Subcutaneous abdominal adipose tissue (tissue), 5 donors: ENCODE results near the gene ZNF217.
A peak's percentile ranks its signal among the peaks of the same experiment; 100 is the strongest.

Experiments
- H3K27ac ChIP-seq: one replicate; pipeline ENCODE4 v1.7.0; 2013; ENCODE audit warnings: low read depth, mild to moderate bottlenecking, inconsistent platforms, low read length, moderate library complexity
- H3K27me3 ChIP-seq, 5 donors: one replicate each; pipeline ENCODE4 v1.7.0; 2013; ENCODE audit warnings: low read length in 5 of 5, inconsistent platforms in 1 of 5; ENCODE audit not compliant: control insufficient read depth in 5 of 5, insufficient read depth in 4 of 5
- H3K36me3 ChIP-seq, 5 donors: one replicate each; pipeline ENCODE4 v1.7.0; 2013; ENCODE audit warnings: low read length in 5 of 5; ENCODE audit not compliant: control insufficient read depth in 5 of 5, insufficient read depth in 5 of 5
- H3K4me1 ChIP-seq, 5 donors: one replicate each; pipeline ENCODE4 v1.7.0; 2013; ENCODE audit warnings: low read length in 5 of 5, mild to moderate bottlenecking in 3 of 5, moderate library complexity in 1 of 5; ENCODE audit not compliant: control insufficient read depth in 5 of 5, insufficient read depth in 5 of 5
- H3K4me3 ChIP-seq, 5 donors: one replicate each; pipeline ENCODE4 v1.7.0; 2013; ENCODE audit warnings: low read length in 5 of 5, low read depth in 1 of 5
- H3K9ac ChIP-seq, 5 donors: one replicate each; pipeline ENCODE4 v1.7.0; 2013; ENCODE audit warnings: low read length in 5 of 5, mild to moderate bottlenecking in 4 of 5, moderate library complexity in 3 of 5
- H3K9me3 ChIP-seq, 5 donors: one replicate each; pipeline ENCODE4 v1.7.0; 2013; ENCODE audit warnings: low read length in 5 of 5; ENCODE audit not compliant: control insufficient read depth in 5 of 5
- donor health status: healthy.
- donor health status: healthy.
- donor health status: healthy.
- donor health status: healthy.
- donor health status: healthy.

ZNF217 gene

DNA sequence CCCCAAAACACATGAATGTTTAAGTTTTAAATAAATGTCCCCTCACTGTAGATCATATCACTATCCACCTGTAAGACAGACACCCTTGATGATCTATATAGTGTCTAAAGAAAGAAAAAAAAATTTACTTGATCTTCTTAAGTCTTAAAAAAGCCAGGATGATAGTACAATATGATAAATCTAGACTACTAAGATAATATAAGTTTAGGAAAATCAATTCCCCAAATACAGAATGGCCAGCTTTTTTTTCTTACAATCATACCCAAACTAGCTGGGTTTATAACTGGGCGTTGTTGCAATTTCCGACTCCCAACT, 14.4 kb downstream of the ZNF217 start:
- Histone ChIP-seq H3K4me1 (peaks cover 5 to 50% (median 43%) of the 10 kb centered on the region in 5 donors), H3K27me3 (no peaks in the 10 kb centered on the region), H3K36me3 (peaks cover 11 to 63% (median 54%) of the 10 kb centered on the region in 5 donors), H3K9ac (peak overlapping the region; percentile 22 to 85 (median 62)), H3K4me3 (peak overlapping the region; percentile 23 to 53 (median 38)), H3K27ac (peak overlapping the region; percentile 90), H3K9me3 (no peaks in the 10 kb centered on the region)

DNA sequence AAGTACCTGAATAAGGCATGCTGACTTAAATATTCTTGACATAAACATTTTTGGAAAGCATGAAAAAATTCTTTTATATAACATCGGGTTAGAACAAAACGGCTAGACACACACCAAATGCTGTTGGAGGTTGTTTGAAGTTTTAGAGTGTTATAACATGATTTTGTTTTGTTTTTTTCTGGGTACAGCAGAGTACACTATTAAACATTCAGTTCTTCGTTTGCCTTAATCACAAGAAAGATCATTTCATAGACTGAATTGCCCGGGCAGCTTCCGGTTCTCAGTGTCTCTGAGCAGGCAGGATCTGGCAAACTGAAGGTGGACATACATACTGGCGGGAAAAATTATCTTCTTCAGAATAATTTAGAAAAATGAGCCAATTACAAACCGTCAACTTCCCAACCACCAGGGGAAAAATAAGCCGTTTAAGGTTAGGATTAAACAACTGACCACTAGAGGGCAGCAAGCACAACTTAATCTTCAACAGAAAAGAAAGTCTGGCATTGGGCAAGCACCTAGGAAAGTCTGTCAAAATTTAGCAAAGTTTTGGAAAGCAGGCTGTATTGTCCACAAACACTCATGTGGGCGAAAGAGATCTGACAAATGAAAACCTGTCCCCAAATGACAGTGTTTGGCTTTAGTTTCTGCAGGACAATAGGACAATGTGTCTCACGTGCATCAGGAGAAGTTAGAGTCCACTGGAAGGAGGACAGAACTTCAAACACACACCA, 15.0 kb downstream of the ZNF217 start:
- H3K36me3 ChIP-seq: peaks cover 11 to 68% (median 57%) of the 10 kb centered on the region in 5 donors
- H3K27me3 ChIP-seq: no peaks in the 10 kb centered on the region
- peak overlapping the region; percentile 23 to 53 (median 38) for H3K4me3 ChIP-seq
- peak overlapping the region; percentile 22 to 85 (median 62) for H3K9ac ChIP-seq
- H3K4me1 ChIP-seq: peaks cover 5 to 50% (median 43%) of the 10 kb centered on the region in 5 donors
- H3K27ac ChIP-seq: peak overlapping the region; percentile 90
- no peaks in the 10 kb centered on the region for H3K9me3 ChIP-seq

DNA sequence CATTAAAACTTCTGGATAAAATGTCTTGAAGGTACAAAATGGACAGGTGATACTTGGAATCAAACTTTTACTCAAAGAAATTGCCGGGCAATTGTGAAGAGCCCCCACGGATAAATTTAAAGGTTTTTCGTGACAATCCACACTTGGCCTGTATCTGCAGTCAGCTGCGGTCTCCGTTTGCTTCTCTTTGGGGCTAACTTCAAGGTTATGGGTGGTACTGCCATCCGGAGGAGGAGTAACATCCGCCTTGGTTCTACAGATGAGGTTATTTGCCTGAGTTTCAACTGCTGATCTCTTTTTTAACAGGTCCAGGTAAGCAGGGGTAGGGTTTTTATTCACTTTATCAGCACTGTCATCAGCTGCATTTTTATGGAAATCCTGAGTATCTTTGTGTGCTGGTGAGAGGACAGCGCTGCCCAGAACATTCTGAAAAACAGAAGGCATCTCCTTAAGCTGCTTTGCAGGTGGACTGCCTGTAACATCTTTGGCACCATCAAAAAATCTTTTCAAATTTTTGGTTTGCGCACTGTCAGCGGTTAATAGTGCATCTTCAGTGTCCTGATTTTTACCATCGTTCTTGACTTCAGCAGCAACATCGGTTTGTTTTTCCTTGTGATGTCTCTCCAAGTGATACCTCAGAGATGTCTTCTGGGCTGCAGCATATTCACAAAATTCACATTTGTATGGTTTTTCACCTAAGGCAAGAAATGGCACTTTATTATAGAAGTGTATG, 16.9 kb downstream of the ZNF217 start:
- Histone ChIP-seq H3K27me3 (no peaks in the 10 kb centered on the region), H3K9me3 (no peaks in the 10 kb centered on the region), H3K27ac (no peak overlapping the region), H3K36me3 (peaks cover 7 to 67% (median 59%) of the 10 kb centered on the region in 5 donors), H3K4me3 (no peak overlapping the region), H3K9ac (no peak overlapping the region), H3K4me1 (peaks cover 5 to 35% (median 32%) of the 10 kb centered on the region in 5 donors)

DNA sequence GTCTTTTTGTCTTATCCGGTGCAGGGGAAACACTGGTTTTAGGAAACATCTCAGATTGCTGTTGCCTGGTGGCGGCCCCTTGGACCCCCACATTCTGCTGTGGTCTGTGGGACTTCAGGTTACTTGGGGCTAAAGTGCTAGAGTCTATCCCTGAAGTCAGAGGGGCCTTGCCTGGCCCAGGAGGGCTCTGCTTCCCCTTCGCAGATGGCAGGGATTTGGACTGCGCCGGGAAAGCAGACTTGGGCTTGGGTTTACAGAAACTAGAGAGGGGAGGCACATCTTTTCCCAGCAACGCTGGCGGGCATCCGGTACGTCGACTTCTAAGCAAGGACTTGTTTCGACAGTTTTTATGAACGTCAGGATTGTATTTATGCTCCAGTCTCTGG, 17.5 kb downstream of the ZNF217 start:
- H3K36me3 ChIP-seq: peaks cover 7 to 67% (median 54%) of the 10 kb centered on the region in 5 donors
- no peaks in the 10 kb centered on the region for H3K9me3 ChIP-seq
- no peak overlapping the region for H3K9ac ChIP-seq
- peaks cover 4 to 30% (median 26%) of the 10 kb centered on the region in 5 donors for H3K4me1 ChIP-seq
- H3K4me3 ChIP-seq: no peak overlapping the region
- no peak overlapping the region for H3K27ac ChIP-seq
- H3K27me3 ChIP-seq: no peaks in the 10 kb centered on the region

DNA sequence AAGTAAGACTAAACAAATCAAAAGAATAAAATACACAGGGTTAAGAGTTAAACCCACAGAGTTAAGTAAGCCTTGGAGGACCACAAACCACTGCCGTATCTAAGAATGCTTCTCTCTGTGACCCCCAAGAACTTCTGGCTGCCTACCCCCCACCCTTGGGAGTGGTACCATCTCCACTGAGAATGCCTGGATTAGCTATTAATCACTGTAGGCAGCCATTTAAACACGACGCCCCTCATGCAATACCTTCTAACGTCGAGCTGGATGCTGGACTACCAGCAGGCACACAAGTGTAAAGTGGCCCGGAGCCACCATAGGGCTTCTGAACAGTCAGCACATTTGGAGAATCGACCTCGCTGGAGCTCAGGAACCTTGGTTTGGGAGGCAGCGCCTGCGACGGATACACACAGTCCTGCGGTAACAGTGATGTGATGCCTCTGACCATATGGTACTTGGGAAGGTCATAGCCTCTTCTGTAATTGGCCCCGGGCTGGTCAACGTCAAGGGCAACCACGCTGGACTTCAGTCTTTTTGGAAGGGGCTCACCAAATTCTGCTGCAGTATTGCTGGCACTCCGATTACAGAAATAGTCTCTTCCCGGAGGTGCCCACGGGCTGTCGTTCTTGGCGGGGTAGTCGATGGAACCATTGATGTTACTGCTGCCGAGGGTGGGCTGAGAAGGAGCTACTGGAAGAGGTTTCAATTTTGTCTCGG, 18.0 kb downstream of the ZNF217 start:
- Histone ChIP-seq H3K4me3 (no peak overlapping the region), H3K36me3 (peaks cover 9 to 68% (median 55%) of the 10 kb centered on the region in 5 donors), H3K9me3 (no peaks in the 10 kb centered on the region), H3K4me1 (peaks cover 4 to 24% (median 22%) of the 10 kb centered on the region in 5 donors), H3K27me3 (no peaks in the 10 kb centered on the region), H3K9ac (no peak overlapping the region), H3K27ac (no peak overlapping the region)

DNA sequence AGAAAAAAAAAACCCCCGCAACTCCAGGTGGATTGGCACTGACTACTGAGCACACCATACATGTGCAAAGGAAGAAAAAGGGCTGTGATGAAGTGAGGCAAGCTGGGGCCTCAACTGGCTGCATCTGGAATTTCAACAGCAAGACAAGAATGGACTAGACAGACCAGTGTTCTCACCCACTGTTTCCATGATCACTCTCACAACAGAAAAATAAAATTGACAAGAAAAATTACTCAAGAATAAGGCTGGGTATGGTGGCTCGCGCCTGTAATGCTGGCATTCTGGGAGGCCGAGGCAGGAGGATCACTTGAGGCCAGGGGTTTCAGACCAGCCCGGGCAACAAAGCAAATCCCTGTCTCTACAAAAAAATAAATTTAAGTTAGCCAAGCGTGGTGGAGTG, 18.8 kb downstream of the ZNF217 start:
- no peak overlapping the region for H3K9ac ChIP-seq
- H3K4me1 ChIP-seq: peaks cover 4 to 16% (median 14%) of the 10 kb centered on the region in 5 donors
- no peaks in the 10 kb centered on the region for H3K9me3 ChIP-seq
- H3K36me3 ChIP-seq: peaks cover 9 to 71% (median 63%) of the 10 kb centered on the region in 5 donors
- no peaks in the 10 kb centered on the region for H3K27me3 ChIP-seq
- H3K27ac ChIP-seq: no peak overlapping the region
- no peak overlapping the region for H3K4me3 ChIP-seq

DNA sequence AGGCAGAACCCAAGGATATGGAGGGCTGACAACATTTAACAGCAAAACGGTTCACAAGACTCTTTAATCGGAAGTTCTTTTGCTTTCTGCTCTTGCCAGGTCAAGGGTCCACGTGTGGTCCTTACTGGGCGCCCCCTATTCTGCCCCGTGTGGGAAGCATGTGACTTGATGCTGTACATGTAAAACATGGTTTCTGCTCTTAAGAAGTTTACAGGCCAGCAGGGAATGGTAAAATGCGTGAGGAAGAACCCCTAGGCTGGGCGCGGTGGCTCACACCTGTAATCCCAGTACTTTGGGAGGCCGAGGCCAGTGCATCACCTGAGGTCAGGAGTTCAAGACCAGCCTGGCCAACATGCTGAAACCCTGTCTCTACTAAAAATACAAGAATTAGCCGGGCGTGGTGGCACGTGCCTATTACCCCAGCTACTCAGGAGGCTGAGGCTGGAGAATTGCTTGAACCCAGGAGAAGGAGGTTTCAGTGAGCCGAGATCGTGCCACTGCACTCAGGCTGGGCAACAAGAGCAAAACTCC, 19.3 kb downstream of the ZNF217 start:
- no peaks in the 10 kb centered on the region for H3K27me3 ChIP-seq
- no peaks in the 10 kb centered on the region for H3K9me3 ChIP-seq
- H3K36me3 ChIP-seq: peaks cover 9 to 75% (median 65%) of the 10 kb centered on the region in 5 donors
- no peak overlapping the region for H3K27ac ChIP-seq
- no peak overlapping the region for H3K4me3 ChIP-seq
- peaks cover 4 to 12% (median 9%) of the 10 kb centered on the region in 5 donors for H3K4me1 ChIP-seq
- H3K9ac ChIP-seq: no peak overlapping the region

DNA sequence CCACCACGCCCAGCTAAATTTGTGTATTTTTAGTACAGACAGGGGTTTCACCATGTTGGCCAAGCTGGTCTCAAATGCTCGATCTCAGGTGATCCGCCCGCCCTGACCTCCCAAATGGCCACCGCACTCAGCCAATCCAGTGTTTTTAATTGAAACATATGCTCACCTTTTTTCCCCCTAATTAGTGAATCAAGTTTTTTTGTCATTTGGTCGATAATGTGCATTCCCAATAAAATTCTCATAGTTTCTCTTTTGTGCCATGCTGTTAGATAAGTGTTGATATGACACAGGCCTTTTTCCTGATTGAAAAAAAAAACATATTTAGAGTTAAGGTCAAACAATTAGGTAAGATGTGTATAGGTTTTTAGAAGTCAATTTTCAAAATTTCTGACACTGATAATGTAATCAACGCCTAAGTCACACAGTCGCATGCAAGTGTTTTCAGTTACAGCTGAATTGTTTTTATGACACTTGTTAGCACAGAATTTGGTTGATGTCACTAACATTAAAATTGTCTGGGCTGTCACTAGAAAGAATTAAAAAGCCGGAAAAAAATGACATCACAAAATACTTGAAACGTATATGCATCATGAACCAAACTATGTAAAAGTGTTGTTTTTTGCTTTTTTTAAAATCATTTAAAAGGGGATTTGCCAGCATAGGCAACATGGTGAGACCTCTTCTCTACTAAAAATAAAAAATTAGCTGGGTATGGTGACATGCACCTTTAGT, 21.9 kb downstream of the ZNF217 start:
- Histone ChIP-seq H3K4me1 (peaks cover 0 to 3% (median 0%) of the 10 kb centered on the region in 5 donors), H3K9ac (no peak overlapping the region), H3K36me3 (peaks cover 14 to 93% (median 67%) of the 10 kb centered on the region in 5 donors), H3K9me3 (no peaks in the 10 kb centered on the region), H3K4me3 (no peak overlapping the region), H3K27ac (no peak overlapping the region), H3K27me3 (no peaks in the 10 kb centered on the region)

DNA sequence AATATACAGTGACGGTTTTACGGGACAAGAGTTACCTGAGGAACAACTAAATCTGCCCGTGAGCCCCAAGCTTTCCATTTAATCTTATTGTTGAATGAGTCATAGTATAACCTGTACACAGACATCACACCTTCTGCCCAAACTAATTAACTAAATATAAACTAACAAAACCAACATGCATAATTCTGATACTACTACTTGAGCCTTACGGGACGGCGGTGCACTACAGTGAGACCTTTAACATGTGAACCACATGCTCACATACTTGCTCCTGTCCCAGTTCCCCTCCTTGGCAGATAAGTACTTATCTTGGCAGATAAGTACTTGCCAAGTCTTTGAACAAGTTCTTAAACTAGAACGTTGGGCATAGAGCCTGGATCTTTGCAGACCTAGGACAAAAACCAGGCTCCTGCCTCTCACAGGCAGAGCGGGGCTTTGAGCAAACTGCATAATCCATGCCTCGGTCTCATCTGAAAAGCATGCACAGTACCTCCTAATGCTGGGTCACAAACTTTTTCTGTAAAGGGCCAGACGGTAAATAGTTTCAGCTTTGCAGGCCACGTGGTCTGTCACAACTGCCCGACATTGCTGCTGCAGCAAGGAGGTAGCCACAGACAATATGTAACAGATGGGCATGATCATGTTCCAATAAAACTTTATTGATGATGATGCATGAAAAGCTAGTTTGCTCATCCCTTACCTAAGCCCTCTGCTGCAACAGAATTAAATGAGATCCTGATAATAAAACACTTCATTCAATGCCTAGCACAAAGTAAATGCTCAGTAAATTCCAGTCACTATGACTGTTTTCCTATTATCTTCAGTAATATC, 23.0 kb downstream of the ZNF217 start:
- Histone ChIP-seq H3K9me3 (no peaks in the 10 kb centered on the region), H3K4me3 (no peak overlapping the region)

More for the DNA sequence above, 23.0 kb downstream of the ZNF217 start:
- no peaks in the 10 kb centered on the region for H3K27me3 ChIP-seq
- no peak overlapping the region for H3K9ac ChIP-seq
- H3K27ac ChIP-seq: no peak overlapping the region
- H3K4me1 ChIP-seq: peaks cover 0 to 3% (median 0%) of the 10 kb centered on the region in 5 donors
- H3K36me3 ChIP-seq: peaks cover 11 to 92% (median 63%) of the 10 kb centered on the region in 5 donors
